GM18526 (cell line): ENCODE measurements around the gene CABS1.

Experiments used
- POLR2A ChIP-seq: IDR thresholded peaks from 3 replicates; pipeline ENCODE4 v1.6.1; 2011; ENCODE audit not compliant: insufficient read length; ENCODE audit errors: extremely low read depth

The CABS1 gene

GRCh38 chr4:70334681-70335080, at the start of gene CABS1:
TSS of gene CABS1 (plus strand) at chr4:70334981. CDS start at chr4:70335040, 59 bp downstream.
- TF ChIP-seq POLR2A = no peak

- TF ChIP-seq POLR2A = no peak
Measured at GRCh38 chr4:70288651-70289050, 46.1 kb upstream of the CABS1 start.

- no peak for TF ChIP-seq POLR2A
Measured at GRCh38 chr4:70291341-70291740, 43.4 kb upstream of the CABS1 start.

GRCh38 chr4:70297576-70297975, 37.2 kb upstream of the CABS1 start:
- no peak for TF ChIP-seq POLR2A

- no peak for TF ChIP-seq POLR2A
Measured at GRCh38 chr4:70298051-70298450, 36.7 kb upstream of the CABS1 start.

GRCh38 chr4:70299643-70300042, 35.1 kb upstream of the CABS1 start:
- TF ChIP-seq POLR2A = no peak

GRCh38 chr4:70300215-70300614, 34.6 kb upstream of the CABS1 start:
- no peak for TF ChIP-seq POLR2A

GRCh38 chr4:70303090-70303489, 31.7 kb upstream of the CABS1 start:
- no peak for TF ChIP-seq POLR2A

GRCh38 chr4:70305601-70306000, 29.2 kb upstream of the CABS1 start:
- no peak for TF ChIP-seq POLR2A

- no peak for TF ChIP-seq POLR2A
Measured at GRCh38 chr4:70306076-70306475, 28.7 kb upstream of the CABS1 start.

GRCh38 chr4:70313736-70314135, 21.0 kb upstream of the CABS1 start:
- no peak for TF ChIP-seq POLR2A

- TF ChIP-seq POLR2A = no peak
Measured at GRCh38 chr4:70315928-70316327, 18.9 kb upstream of the CABS1 start.

- TF ChIP-seq POLR2A = no peak
Measured at GRCh38 chr4:70326052-70326451, 8.7 kb upstream of the CABS1 start.

GRCh38 chr4:70336043-70336442, 1.3 kb downstream of the CABS1 start:
- TF ChIP-seq POLR2A = no peak

GRCh38 chr4:70337886-70338420, 3.2 kb downstream of the CABS1 start:
- no peak for TF ChIP-seq POLR2A

GRCh38 chr4:70356185-70356584, 21.4 kb downstream of the CABS1 start:
- no peak for TF ChIP-seq POLR2A

- no peak for TF ChIP-seq POLR2A
Measured at GRCh38 chr4:70359115-70359661, 24.4 kb downstream of the CABS1 start.

GRCh38 chr4:70360460-70360859, 25.7 kb downstream of the CABS1 start, which contains the start of gene SMR3A:
TSS of gene SMR3A (plus strand) at chr4:70360760. CDS start at chr4:70362116, 1,356 bp downstream.
- no peak for TF ChIP-seq POLR2A

GRCh38 chr4:70364002-70364401, 29.2 kb downstream of the CABS1 start:
- TF ChIP-seq POLR2A = no peak
